ENCODE data around the gene MIR17HG.
"Not testable (repeated sequence)": the region's sequence is repeated elsewhere in the genome, so short reads cannot be mapped to it uniquely, and the experiment has no call there.

MIR17HG gene

GRCh38 chr13:91318886-91319285 lies 28.6 kb upstream of the MIR17HG start:
- in situ Hi-C loops (cut with HindIII; ENCODE audit: low sequenced_read_pairs), result no loop called here
- no peak overlapping the region for H3K4me3 ChIP-seq (ENCODE audit: low read depth, low read length)
- no peak for TF ChIP-seq CTCF (IDR thresholded peaks at IDR 0.05; ENCODE audit: low read depth, low read length)
- no peak for DNase-seq (ENCODE audit: low read depth, low spot score)

GRCh38 chr13:91319996-91320395 lies 27.5 kb upstream of the MIR17HG start:
- no peak for TF ChIP-seq CTCF (IDR thresholded peaks at IDR 0.05; ENCODE audit: low read depth, low read length)
- in situ Hi-C loops (cut with HindIII; ENCODE audit: low sequenced_read_pairs), result no loop called here
- H3K4me3 ChIP-seq (ENCODE audit: low read depth, low read length), result no peak overlapping the region
- no peak for DNase-seq (ENCODE audit: low read depth, low spot score)

- in situ Hi-C loops (cut with HindIII; ENCODE audit: low sequenced_read_pairs); H3K4me3 ChIP-seq (ENCODE audit: low read depth, low read length); DNase-seq (ENCODE audit: low read depth, low spot score): not testable (repeated sequence)
These were observed 26.5 kb upstream of the MIR17HG start for GRCh38 chr13:91320990-91321389.

GRCh38 chr13:91323349-91323748 lies 24.1 kb upstream of the MIR17HG start:
- no peak overlapping the region for H3K4me3 ChIP-seq (ENCODE audit: low read depth, low read length)
- in situ Hi-C loops (cut with HindIII; ENCODE audit: low sequenced_read_pairs), result no loop called here
- no peak for TF ChIP-seq CTCF (IDR thresholded peaks at IDR 0.05; ENCODE audit: low read depth, low read length)
- no peak for DNase-seq (ENCODE audit: low read depth, low spot score)

DNA sequence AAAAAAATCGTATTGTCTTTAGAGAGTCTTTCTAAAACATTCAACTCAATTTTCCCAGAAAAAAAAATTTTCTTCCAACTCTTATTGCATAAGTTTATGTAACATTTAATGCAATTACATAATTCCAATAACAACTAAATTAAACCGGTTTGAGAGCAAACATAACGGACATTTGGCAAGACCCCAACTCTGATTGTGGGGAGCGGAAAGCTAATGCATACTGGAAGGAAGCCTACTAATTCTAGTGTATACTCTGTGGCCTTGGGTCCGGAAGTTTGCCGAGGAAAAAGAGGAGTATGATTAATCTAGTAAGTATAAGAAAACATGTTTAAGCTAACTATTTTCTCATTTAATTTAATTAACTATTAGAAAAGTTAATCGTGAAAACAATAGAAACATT lies 21.3 kb upstream of the MIR17HG start:
- in situ Hi-C loops (cut with HindIII; ENCODE audit: low sequenced_read_pairs), result no loop called here
- no peak for DNase-seq (ENCODE audit: low read depth, low spot score)
- H3K4me3 ChIP-seq (ENCODE audit: low read depth, low read length), result no peak overlapping the region
- TF ChIP-seq CTCF (IDR thresholded peaks at IDR 0.05; ENCODE audit: low read depth, low read length), result no peak

- in situ Hi-C loops (cut with HindIII; ENCODE audit: low sequenced_read_pairs), result no loop called here
- TF ChIP-seq CTCF (IDR thresholded peaks at IDR 0.05; ENCODE audit: low read depth, low read length), result no peak
- no peak overlapping the region for H3K4me3 ChIP-seq (ENCODE audit: low read depth, low read length)
- DNase-seq (ENCODE audit: low read depth, low spot score), result no peak
These were observed 18.8 kb upstream of the MIR17HG start for GRCh38 chr13:91328726-91329125.

DNA sequence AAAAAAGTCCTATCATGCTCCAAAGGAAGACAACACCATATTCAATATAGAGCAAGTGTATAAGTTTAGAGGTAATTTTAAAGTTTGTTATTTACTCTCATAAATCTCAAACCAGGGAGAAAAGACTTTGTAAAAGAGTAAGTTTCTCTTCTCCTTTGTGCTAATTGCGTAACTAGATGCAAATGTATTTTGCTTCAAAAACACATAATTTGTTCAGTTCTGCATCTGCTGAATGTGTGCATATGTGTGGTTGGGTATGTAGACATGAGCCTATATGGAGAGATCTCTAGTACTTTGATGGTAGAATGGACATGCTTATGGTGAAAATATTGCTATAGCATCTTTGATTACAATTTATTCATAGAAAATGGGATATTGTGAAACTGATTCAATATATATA lies 17.8 kb upstream of the MIR17HG start:
- no peak for DNase-seq (ENCODE audit: low read depth, low spot score)
- in situ Hi-C loops (cut with HindIII; ENCODE audit: low sequenced_read_pairs), result no loop called here

More for the DNA sequence above, 17.8 kb upstream of the MIR17HG start:
- no peak for TF ChIP-seq CTCF (IDR thresholded peaks at IDR 0.05; ENCODE audit: low read depth, low read length)
- H3K4me3 ChIP-seq (ENCODE audit: low read depth, low read length), result no peak overlapping the region

Data from astrocyte of the spinal cord (primary cell).